NCI-H82 treated with DMSO at 0.1 percent for 48 hours (cell line): Measurements from ENCODE around the gene PRSS1.
"Not testable (repeated sequence)": the region's sequence is repeated elsewhere in the genome, so short reads cannot be mapped to it uniquely, and the experiment has no call there.

Experiments
- DNase-seq: peaks from one replicate; lab custom pipeline; 2025; ENCODE audit not compliant: unreplicated experiment; lab: John Stamatoyannopoulos, UW

PRSS1 gene

DNA sequence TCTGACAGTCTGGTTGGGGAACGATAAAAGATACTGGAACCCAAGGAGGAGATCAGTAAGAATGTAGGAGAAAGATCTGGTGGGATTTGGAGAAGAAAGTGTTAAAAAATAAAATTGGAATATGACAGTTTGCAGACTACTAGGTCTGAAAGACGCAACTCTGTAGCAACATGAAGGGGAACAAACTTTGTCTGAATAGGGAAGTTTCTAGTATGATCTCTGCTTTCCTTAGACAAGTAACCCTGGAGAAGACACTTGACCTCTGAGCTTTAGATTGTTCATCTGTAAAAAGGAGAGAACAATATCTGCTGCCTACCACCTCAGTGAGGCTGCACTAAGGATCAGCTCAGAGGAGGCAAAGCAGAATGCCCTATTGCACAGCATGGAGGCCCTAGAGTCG, 3.0 kb upstream of the PRSS1 start:
- DNase-seq: no peak

DNA sequence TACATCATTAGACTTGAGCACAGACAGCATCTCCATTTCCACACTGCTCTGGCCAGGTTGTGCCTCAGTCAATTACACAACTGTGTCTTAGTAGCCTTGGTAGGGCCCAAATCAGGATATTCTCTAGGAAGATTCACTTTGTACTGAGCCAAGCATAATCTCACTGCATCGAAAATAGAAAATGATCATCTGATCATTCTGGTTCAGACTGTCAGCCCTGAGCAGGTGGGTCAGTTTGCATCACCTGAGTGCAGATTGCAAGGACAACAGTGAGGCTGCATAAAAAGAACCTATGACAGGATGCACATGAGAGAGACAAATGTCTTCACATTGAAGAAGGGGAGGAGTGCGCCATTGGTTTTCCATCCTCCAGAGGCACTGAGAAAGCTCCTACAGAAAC, 862 bp upstream of the PRSS1 start:
- DNase-seq: not testable (repeated sequence)

DNA sequence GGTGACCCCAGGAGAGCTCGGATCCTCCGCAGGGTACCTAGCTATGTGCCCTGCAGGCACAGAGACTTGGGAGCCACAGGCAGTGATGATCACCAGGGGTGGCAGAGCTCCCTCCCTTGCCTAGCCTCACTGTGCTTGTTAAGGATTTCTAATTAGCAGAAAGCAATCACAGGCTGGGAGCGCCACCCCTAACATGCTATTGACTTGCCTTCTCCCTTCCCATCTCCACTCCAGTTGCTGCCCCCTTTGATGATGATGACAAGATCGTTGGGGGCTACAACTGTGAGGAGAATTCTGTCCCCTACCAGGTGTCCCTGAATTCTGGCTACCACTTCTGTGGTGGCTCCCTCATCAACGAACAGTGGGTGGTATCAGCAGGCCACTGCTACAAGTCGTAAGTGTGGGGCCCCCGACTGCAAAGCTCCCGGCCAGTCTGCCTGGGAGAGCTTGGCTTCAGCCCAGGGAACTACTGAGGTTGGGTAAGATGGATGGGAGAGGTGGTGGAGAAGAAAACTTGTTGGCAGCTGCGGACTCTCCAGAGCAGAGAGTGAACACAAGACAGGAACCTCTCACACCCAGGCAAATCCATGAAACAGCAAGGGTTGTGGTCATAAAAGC, 1.2 kb downstream of the PRSS1 start:
- no peak for DNase-seq

DNA sequence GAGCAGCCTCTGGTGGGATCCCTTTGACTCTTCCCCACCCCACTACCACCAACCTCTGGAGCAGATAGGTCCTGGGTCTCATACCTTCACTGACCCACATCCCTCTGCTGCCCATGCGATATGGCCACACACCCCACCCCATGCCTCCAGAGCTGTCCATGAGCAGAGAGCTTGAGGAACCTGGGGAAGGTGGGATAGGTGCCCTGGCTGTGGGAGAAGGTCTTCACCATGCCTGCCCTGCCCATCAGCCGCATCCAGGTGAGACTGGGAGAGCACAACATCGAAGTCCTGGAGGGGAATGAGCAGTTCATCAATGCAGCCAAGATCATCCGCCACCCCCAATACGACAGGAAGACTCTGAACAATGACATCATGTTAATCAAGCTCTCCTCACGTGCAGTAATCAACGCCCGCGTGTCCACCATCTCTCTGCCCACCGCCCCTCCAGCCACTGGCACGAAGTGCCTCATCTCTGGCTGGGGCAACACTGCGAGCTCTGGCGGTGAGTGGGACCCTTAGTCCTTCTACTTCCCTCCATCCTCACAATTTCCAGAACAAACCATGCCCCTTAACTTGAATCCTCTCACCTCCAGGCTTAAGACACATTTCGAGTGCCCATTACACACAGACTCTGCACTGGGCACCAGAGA, 2.4 kb downstream of the PRSS1 start:
- not testable (repeated sequence) for DNase-seq

DNA sequence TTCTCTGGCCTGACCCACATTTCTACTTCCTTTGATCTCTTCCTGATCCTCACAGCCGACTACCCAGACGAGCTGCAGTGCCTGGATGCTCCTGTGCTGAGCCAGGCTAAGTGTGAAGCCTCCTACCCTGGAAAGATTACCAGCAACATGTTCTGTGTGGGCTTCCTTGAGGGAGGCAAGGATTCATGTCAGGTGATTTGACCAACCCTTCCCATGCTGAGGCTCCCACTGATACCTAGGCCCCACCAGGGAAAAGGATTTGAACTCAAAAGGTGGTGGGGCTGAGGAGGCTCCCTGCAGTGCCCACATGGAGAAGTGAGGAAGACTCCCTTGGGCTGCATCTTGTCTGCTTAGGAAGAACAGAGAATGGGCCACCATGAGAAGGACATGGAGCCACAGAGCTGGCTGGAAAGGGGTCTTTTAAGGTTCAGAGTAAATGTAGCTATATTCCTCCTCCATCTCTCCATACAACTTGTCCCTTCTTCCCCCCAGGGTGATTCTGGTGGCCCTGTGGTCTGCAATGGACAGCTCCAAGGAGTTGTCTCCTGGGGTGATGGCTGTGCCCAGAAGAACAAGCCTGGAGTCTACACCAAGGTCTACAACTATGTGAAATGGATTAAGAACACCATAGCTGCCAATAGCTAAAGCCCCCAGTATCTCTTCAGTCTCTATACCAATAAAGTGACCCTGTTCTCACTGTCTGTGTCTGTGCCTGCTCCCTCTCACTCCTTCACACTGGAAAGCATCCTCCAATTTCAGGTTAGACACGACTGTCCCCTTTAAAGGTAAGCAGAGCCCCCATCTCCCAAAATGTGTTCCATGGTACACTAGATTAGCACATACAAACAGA, 3.3 kb downstream of the PRSS1 start:
- DNase-seq: no peak

DNA sequence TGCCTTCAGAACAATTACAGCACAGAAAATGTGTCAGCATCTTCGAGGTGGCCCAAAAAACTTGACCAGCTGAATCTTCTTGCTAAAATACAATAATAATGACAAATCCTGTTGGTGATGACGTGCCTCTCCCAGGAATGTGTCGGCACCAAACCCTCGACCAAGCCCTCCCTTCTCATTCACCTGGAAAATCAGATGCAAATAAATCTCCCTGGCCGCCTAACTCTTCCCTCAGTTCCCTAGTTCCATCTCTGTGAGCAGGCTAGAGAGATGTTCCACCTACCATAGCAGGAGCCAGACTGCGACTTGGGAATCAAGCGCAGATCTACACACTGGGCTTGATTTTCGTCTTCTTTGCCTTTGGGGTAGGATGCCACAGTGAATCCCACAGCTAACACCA, 4.1 kb downstream of the PRSS1 start:
- no peak for DNase-seq

DNA sequence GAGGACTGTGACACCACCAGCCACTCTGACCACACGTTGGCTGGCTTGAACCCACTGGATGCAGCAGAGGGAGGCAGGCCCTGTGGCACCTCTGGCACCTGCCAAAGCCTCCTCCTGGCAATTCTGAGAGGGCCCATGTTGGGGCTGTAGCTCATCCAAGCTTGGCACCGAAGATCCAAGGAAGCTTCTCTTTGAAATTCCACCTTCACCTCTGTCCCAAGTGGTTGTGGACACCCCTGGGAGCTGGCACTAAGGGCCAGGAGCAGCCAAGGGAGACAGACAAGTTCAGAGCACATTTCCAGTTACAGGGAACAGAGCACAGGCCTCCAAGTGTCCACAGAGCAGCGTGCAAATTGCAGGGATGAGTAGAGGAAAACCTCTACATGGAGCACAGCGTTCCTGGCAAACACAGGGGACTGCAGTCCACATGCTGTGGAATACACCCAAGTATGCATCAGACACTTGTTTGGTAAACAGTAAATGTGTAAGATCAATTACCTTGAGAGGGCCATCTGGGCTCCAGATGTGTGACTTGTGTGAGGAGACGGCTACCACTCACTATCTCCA, 4.7 kb downstream of the PRSS1 start:
- DNase-seq: not testable (repeated sequence)

DNA sequence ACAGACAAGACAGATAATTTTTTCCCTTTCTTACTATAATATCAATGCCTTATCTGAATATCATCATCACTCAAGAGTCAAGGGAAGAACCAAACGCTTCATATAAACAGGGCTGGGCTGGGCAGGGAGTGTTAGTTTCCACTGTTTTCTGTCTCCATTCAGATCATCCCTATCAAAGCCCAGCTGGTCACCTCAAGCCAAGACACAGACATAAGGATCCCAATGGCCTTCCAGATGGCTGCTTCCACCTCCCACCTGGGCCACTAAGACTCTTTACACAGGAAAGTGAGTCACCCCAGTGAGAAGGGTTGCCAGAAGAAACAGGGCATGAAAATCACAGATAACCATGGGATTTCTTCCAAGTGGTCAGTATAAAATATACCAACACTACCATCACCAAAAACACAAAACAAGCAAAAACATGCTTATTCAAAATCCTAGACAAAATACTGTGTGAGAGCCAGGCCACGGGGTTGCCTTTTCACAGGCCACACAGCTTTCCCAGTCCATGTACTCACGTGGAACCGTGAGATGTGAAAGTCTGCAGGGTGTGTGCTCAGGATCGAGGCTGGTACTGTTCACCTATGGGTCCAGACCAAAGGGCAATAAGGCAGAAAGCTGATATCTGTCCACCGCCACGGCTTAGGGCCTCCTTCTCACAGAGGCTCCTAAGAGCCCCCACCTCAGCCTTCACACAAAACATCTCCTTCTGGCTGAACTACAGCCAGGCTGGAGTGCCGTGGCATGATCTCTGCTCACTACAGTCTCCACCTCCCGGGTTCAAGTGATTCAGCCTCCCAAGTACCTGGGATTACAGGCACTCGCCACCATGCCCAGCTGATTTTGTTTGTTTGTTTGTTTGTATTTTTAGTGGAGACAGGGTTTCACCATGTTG, 5.7 kb downstream of the PRSS1 start:
- DNase-seq: no peak

DNA sequence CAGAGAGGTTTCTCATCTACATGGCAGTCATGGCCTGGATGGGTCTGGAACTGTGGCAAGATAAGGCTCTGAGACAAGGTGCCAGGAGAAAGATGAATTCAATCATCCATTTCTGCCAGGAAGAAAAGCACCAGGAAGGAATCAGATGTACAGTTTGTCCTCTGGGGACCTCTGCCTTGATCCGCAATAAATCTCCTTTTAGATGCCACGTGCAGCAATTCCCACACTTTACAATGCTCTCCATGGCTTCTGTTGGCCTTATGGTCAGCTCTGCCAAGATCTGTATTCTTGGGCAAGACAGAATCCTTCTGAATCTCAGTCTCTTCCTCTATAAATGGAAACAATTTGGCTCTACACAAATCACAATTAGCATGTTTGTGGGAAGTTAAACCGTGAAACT, 9.0 kb downstream of the PRSS1 start:
- not testable (repeated sequence) for DNase-seq

DNA sequence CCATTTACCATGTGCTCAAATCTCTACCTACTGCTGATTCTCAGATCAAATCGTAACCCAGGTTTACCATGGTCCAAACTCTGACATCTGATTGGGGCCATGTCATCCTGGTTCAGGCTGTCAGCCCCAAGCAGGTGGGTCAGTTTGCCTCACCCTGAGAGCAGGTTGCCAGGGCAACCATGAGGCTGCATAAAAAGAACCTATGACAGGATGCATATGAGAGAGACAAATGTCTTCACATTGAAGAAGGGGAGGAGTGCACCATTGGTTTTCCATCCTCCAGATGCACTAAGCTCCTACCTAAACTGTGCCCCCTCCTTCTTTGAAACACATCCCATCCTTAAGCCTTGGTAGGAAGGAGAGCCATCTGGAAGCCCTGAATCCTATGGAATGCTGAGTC, 10.2 kb downstream of the PRSS1 start:
- DNase-seq: no peak

DNA sequence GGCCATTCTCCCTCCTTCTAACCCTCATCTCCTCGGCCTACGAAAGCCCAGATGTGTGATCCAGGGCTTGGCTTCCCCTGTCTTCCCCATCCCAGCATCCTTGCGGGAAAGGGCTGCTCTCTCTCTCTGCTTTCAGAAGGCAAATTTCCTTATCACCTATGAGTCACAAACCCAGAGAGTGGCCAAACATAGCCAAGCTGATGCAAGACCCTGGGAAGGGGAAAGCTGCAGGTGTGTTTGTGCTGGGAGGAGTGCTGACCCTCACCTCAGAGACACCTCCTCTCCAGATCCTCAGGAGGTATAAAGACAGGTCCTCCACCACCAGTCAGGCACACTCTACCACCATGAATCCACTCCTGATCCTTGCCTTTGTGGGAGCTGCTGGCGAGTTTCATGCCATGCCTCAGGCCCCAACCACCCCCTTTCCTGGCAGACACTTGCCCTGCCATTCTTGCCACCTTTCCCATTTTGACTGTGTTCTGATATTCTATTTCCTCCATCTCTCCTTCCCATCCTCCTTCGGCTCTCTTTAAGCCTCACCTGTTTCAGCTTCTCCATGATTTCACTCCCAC, 10.9 kb downstream of the PRSS1 start:
- no peak for DNase-seq

DNA sequence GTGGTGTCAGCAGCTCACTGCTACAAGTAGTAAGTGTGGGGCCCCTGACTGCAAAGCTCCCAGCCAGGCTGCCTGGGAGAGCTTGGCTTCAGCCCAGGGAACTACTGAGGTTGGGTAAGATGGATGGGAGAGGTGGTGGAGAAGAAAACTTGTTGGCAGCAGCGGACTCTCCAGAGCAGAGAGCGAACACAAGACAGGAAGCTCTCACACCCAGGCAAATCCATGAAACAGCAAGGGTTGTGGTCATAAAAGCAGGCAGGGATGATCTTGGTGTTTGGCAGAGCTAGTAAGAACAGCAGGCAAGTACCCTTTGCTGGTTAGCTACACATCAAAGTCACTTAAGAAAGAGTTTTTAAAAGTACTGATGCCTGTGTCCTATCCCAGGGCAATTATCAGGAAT, 12.3 kb downstream of the PRSS1 start:
- not testable (repeated sequence) for DNase-seq

DNA sequence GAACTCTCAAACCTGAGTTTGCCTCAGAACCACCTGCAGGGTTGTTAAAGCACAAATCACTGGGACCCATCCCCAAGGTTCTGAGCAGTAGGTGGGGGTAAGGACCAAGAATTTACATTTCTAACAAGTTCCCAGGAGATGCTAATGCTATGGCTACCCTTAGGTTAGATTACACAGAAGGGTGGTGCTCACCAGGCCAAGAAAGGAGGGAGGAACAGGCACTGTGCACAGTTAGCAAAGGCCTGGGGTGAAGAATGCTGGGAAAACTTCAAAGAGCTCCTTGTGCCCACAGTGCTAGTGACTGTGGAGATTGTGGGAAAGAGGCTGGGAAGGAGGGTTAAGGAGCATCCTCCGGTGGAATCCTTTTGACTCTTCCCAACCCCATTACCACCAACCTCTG, 12.8 kb downstream of the PRSS1 start:
- no peak for DNase-seq

DNA sequence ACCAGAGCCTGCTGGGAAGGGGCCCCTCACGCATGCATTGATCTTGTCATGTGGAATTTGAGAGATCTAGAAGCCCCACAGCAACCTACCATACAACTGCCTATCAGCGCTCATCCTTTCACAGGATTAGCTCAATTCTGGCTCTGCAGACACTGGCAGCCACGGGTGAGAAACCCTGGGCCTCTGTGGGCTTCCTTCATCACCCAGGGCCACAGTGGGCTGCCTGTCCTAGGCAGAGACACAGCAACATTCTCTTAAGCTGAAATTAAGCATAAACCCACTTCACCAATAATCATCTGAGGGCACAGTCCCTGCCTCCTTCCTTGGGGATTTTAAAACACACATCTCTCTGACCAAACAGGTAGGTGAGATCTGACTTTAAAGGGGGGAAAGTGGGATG, 18.2 kb downstream of the PRSS1 start:
- no peak for DNase-seq

DNA sequence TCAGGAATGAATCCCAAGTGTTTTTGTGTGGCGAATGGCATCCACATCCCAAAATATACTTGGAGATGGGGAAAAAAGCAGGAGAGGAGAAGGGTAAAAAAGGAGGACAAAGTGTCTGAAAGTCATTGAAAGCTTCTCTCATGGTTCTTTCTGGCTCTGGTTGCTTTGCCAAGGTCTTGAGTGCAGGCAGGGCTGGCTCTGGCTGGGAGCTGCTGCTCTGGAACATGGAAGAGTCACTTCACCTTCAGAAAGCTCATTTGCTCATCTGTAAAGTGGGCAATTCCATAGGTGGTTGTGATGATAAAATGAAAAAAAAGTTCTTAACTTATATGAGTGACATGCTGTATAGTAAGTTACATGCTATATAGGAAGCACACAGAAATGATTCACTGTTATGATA, 18.6 kb downstream of the PRSS1 start:
- no peak for DNase-seq

DNA sequence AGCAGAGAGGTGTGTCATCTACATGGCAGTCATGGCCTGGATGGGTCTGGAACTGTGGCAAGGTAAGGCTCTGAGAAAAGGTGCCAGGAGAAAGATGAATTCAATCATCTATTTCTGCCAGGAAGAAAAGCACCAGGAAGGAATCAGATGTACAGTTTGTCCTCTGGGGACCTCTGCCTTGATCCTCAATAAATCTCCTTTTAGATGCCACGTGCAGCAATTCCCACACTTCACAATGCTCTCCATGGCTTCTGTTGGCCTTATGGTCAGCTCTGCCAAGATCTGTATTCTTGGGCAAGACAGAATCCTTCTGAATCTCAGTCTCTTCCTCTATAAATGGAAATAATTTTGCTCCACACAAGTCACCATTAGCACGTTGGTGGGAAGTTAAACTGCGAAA, 19.6 kb downstream of the PRSS1 start:
- DNase-seq: not testable (repeated sequence)

DNA sequence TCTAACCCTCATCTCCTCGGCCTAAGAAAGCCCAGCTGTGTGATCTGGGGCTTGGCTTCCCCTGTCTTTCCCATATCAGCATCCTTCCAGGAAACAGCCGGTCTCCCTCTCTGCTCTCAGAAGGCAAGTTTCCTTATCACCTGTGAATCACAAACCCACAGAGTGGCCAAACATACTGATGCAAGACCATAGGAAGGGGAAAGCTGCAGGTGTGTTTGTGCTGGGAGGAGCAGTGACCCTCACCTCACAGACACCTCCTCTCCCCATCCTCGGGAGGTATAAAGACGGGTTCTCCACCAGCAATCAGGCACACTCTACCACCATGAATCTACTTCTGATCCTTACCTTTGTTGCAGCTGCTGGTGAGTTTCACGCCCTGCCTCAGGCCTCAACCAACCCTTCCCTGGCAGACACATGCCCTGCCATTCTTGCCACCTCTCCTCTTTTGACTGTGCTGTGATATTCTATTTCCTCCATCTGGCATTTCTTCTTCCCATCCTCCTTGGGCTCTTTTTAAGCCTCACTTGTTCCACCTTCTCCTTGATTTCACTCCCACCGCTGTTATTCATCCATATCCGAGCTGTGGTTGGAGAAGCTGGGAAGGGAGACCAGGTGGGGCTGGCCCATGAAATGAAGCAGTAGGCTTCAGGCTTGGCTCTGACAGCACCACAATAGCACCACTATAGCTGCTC, 21.5 kb downstream of the PRSS1 start, which contains the start of gene PRSS2:
TSS of gene PRSS2 (plus strand) at position 310 of the 692 bp plus-strand sequence. CDS start at position 323, 13 bp downstream.
- DNase-seq: no peak

DNA sequence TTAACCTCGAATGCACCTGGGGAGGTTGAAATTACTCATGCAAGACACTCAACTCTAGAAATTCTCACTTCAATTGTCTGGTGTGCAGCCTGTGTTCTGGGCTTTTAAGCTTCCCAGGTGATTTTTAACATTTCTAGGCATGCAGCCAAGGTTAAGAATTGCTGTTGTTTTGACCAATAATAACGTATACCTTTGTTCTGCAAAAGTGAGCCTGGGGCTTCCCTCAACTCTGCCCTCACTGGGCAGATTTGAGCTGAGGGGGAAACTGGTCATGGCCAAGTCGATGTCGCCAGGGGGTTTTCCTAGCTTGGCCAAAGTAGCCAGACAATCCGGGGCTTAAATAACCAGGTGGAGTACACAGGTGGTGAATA, 22.1 kb downstream of the PRSS1 start:
- DNase-seq: no peak

DNA sequence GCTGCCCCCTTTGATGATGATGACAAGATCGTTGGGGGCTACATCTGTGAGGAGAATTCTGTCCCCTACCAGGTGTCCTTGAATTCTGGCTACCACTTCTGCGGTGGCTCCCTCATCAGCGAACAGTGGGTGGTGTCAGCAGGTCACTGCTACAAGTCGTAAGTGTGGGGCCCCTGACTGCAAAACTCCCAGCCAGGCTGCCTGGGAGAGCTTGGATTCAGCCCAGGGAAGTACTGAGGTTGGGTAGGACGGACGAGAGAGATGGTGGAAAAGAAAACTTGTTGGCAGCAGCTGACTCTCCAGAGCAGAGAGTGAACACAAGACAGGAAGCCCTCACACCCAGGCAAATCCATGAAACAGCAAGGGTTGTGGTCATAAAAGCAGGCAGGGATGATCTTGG, 22.8 kb downstream of the PRSS1 start:
- DNase-seq: no peak

DNA sequence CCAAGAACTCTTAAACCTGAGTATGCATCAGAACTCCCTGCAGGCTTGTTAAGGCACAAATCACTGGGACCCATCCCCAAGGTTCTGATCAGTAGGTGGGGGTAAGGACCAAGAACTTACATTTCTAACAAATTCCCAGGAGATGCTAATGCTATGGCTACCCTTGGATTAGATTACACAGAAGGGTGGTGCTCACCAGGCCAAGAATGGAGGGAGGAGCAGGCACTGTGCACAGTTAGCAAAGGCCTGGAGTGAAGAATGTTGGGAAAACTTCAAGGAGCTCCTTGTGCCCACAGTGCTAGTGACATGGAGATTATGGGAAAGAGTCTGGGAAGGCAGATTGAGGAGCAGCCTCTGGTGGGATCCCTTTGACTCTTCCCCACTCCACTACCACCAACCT, 23.4 kb downstream of the PRSS1 start:
- DNase-seq: no peak
